ENCODE data around the gene MYH13. TPM values are rescaled to one million over a fixed set of nuclear protein-coding genes. Genes with fewer than 3 reads are reported as not detected.

MYH13 gene
- total RNA-seq, 1 experiment from 2014 or later, result not detected

GRCh38 chr17:10323812-10324610 is 48.8 kb downstream of the MYH13 start:
- Mint-ChIP-seq H3K27me3 (ENCODE audit: unreplicated experiment) (no peaks in the 10 kb centered on the region), H3K4me1 (ENCODE audit: low read depth, unreplicated experiment) (no peaks in the 10 kb centered on the region), H3K4me3 (ENCODE audit: low read depth, unreplicated experiment) (no peak overlapping the region), H3K36me3 (ENCODE audit: insufficient read depth, unreplicated experiment) (no peaks in the 10 kb centered on the region), H3K9me3 (ENCODE audit: low read depth, unreplicated experiment) (no peaks in the 10 kb centered on the region), H3K27ac (ENCODE audit: unreplicated experiment) (no peak overlapping the region)
- CTCF ChIA-PET, result no interaction called here
- no peak for TF ChIP-seq CTCF (IDR thresholded peaks at IDR 0.05; ENCODE audit: unreplicated experiment)
- BruUV-seq (replicated peaks), result no TSS peak
- DNase-seq, result no peak
- intact Hi-C loops (cut with micrococcal nuclease; ENCODE audit: unreplicated experiment), result no loop called here

- CTCF ChIA-PET, result no interaction called here
- Mint-ChIP-seq H3K27me3 (ENCODE audit: unreplicated experiment) (no peaks in the 10 kb centered on the region), H3K4me1 (ENCODE audit: low read depth, unreplicated experiment) (no peaks in the 10 kb centered on the region), H3K36me3 (ENCODE audit: insufficient read depth, unreplicated experiment) (no peaks in the 10 kb centered on the region), H3K27ac (ENCODE audit: unreplicated experiment) (no peak overlapping the region), H3K4me3 (ENCODE audit: low read depth, unreplicated experiment) (no peak overlapping the region), H3K9me3 (ENCODE audit: low read depth, unreplicated experiment) (peaks cover 11% of the 10 kb centered on the region)
- intact Hi-C loops (cut with micrococcal nuclease; ENCODE audit: unreplicated experiment), result no loop called here
- no TSS peak for BruUV-seq (replicated peaks)
- no peak for TF ChIP-seq CTCF (IDR thresholded peaks at IDR 0.05; ENCODE audit: unreplicated experiment)
- DNase-seq, result no peak
Measured at GRCh38 chr17:10318535-10318934, 54.3 kb downstream of the MYH13 start.

GRCh38 chr17:10317543-10317834 is 55.3 kb downstream of the MYH13 start:
- CTCF ChIA-PET, result no interaction called here
- no peaks in the 10 kb centered on the region for H3K27me3 Mint-ChIP-seq (ENCODE audit: unreplicated experiment)
- H3K4me3 Mint-ChIP-seq (ENCODE audit: low read depth, unreplicated experiment), result no peak overlapping the region
- BruUV-seq (replicated peaks), result no TSS peak
- H3K36me3 Mint-ChIP-seq (ENCODE audit: insufficient read depth, unreplicated experiment), result no peaks in the 10 kb centered on the region
- no peak for TF ChIP-seq CTCF (IDR thresholded peaks at IDR 0.05; ENCODE audit: unreplicated experiment)
- H3K9me3 Mint-ChIP-seq (ENCODE audit: low read depth, unreplicated experiment), result peaks cover 11% of the 10 kb centered on the region
- H3K27ac Mint-ChIP-seq (ENCODE audit: unreplicated experiment), result no peak overlapping the region
- DNase-seq, result no peak
- intact Hi-C loops (cut with micrococcal nuclease; ENCODE audit: unreplicated experiment), result no loop called here
- H3K4me1 Mint-ChIP-seq (ENCODE audit: low read depth, unreplicated experiment), result no peaks in the 10 kb centered on the region

- no peak for TF ChIP-seq CTCF (IDR thresholded peaks at IDR 0.05; ENCODE audit: unreplicated experiment)
- H3K36me3 Mint-ChIP-seq (ENCODE audit: insufficient read depth, unreplicated experiment), result no peaks in the 10 kb centered on the region
- CTCF ChIA-PET, result no interaction called here
- no peak overlapping the region for H3K4me3 Mint-ChIP-seq (ENCODE audit: low read depth, unreplicated experiment)
- intact Hi-C loops (cut with micrococcal nuclease; ENCODE audit: unreplicated experiment), result no loop called here
- no peaks in the 10 kb centered on the region for H3K27me3 Mint-ChIP-seq (ENCODE audit: unreplicated experiment)
- H3K27ac Mint-ChIP-seq (ENCODE audit: unreplicated experiment), result no peak overlapping the region
- H3K9me3 Mint-ChIP-seq (ENCODE audit: low read depth, unreplicated experiment), result peaks cover 11% of the 10 kb centered on the region
- DNase-seq, result no peak
- no peaks in the 10 kb centered on the region for H3K4me1 Mint-ChIP-seq (ENCODE audit: low read depth, unreplicated experiment)
- no TSS peak for BruUV-seq (replicated peaks)
Measured at GRCh38 chr17:10316801-10317542, 55.8 kb downstream of the MYH13 start.
